ENCODE data around the gene PIKFYVE.

DNA sequence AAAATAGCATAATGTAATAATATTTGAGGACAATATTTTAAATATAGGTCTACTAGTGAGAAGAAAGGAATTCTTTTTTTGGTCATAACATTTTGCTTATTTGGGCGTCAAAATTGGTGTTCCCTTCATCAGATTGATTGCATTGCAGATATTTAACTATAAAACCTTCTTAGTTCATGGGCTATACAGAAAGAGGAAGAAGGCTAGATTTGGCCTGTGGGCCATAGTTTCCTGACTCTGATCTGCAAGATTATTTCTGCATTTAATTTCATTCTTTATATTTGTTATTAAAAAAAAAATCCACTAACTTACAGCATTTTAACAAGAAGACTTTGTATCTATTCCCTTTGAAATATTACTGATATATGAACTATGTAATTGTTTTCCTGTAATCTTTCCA lies 31.9 kb downstream of the PIKFYVE start:
- TF ChIP-seq, protein P1, sequence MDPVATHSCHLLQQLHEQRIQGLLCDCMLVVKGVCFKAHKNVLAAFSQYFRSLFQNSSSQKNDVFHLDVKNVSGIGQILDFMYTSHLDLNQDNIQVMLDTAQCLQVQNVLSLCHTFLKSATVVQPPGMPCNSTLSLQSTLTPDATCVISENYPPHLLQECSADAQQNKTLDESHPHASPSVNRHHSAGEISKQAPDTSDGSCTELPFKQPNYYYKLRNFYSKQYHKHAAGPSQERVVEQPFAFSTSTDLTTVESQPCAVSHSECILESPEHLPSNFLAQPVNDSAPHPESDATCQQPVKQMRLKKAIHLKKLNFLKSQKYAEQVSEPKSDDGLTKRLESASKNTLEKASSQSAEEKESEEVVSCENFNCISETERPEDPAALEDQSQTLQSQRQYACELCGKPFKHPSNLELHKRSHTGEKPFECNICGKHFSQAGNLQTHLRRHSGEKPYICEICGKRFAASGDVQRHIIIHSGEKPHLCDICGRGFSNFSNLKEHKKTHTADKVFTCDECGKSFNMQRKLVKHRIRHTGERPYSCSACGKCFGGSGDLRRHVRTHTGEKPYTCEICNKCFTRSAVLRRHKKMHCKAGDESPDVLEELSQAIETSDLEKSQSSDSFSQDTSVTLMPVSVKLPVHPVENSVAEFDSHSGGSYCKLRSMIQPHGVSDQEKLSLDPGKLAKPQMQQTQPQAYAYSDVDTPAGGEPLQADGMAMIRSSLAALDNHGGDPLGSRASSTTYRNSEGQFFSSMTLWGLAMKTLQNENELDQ (tag by site-specific recombination; IDR thresholded peaks at IDR 0.05; ENCODE audit: low read depth), result no peak
- no peak for TF ChIP-seq ZNF785 (tag by site-specific recombination; IDR thresholded peaks at IDR 0.05)
- TF ChIP-seq, protein P2, sequence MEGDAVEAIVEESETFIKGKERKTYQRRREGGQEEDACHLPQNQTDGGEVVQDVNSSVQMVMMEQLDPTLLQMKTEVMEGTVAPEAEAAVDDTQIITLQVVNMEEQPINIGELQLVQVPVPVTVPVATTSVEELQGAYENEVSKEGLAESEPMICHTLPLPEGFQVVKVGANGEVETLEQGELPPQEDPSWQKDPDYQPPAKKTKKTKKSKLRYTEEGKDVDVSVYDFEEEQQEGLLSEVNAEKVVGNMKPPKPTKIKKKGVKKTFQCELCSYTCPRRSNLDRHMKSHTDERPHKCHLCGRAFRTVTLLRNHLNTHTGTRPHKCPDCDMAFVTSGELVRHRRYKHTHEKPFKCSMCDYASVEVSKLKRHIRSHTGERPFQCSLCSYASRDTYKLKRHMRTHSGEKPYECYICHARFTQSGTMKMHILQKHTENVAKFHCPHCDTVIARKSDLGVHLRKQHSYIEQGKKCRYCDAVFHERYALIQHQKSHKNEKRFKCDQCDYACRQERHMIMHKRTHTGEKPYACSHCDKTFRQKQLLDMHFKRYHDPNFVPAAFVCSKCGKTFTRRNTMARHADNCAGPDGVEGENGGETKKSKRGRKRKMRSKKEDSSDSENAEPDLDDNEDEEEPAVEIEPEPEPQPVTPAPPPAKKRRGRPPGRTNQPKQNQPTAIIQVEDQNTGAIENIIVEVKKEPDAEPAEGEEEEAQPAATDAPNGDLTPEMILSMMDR (tag by site-specific recombination; IDR thresholded peaks at IDR 0.05), result no peak
- TF ChIP-seq, protein P3, sequence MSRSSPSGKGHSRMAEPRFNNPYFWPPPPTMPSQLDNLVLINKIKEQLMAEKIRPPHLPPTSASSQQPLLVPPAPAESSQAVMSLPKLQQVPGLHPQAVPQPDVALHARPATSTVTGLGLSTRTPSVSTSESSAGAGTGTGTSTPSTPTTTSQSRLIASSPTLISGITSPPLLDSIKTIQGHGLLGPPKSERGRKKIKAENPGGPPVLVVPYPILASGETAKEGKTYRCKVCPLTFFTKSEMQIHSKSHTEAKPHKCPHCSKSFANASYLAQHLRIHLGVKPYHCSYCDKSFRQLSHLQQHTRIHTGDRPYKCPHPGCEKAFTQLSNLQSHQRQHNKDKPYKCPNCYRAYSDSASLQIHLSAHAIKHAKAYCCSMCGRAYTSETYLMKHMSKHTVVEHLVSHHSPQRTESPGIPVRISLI (tag by site-specific recombination; IDR thresholded peaks at IDR 0.05), result no peak
- TF ChIP-seq ZNF274 (IDR thresholded peaks at IDR 0.05; ENCODE audit: low read length), result no peak
- no peak for TF ChIP-seq ZNF274 (tag by site-specific recombination; IDR thresholded peaks at IDR 0.05; ENCODE audit: borderline replicate concordance)
- no peak for TF ChIP-seq ZNF324 (tag by site-specific recombination; IDR thresholded peaks at IDR 0.05)
